SK-N-SH (cell line): ENCODE results near the gene ZNF354C. TPM values are rescaled to one million over a fixed set of nuclear protein-coding genes. Genes with fewer than 3 reads are reported as not detected.

Source experiments
- CTCF ChIA-PET: fragments of 300-600, 350-600 bp; formaldehyde crosslinking; extraction: SDS; loops from one replicate; lab custom pipeline; 2021; lab: Yijun Ruan, JAX
- POLR2A ChIA-PET: fragments of 350-600 bp; sonication (Branson Sonifier 250); formaldehyde crosslinking; extraction: SDS; loops from one replicate; lab custom pipeline; 2020; ENCODE audit warnings: antibody characterized with exemption, inconsistent platforms; lab: Yijun Ruan, JAX
- DNase-seq: peaks from one replicate; pipeline ENCODE4 v3.0.0; 2012
- H2AFZ ChIP-seq: fragments of 200-600 bp; sonication (generic); 2 replicates; pipeline ENCODE4 v1.8.1; 2016; ENCODE audit warnings: antibody characterized with exemption, mild to moderate bottlenecking, low read depth
- H3F3A ChIP-seq: fragments of 200-600 bp; sonication (generic); replicated peaks from 2 replicates; pipeline ENCODE3; 2016; ENCODE audit warnings: antibody characterized with exemption, mild to moderate bottlenecking; ENCODE audit not compliant: insufficient read depth
- H3K27ac ChIP-seq, 2 experiments: fragments of 200-500 bp in 1 of 2; fragments of 200-600 bp in 1 of 2; sonication (Bioruptor generic) in 1 of 2; sonication (generic), shearing (Covaris generic) in 1 of 2; 2 replicates each; pipeline versions ENCODE4 v1.5.1 to v1.6.1; 2014 to 2016; ENCODE audit warnings: low read depth in 2 of 2, inconsistent platforms in 1 of 2, low read length in 1 of 2, mild to moderate bottlenecking in 1 of 2, mixed read lengths in 1 of 2
- H3K27me3 ChIP-seq: fragments of 200-600 bp; sonication (generic), shearing (Covaris generic); 2 replicates; pipeline ENCODE4 v1.6.1; 2016; ENCODE audit warnings: mixed run types; ENCODE audit not compliant: insufficient read depth
- H3K36me3 ChIP-seq, 2 experiments: fragments of 200-500 bp in 1 of 2; fragments of 200-600 bp in 1 of 2; sonication (Bioruptor generic) in 1 of 2; sonication (generic) in 1 of 2; replicated peaks in 1 of 2; 2 replicates each; pipeline versions ENCODE3 to v1.5.1; 2014 to 2016; ENCODE audit warnings: low read length in 1 of 2, mild to moderate bottlenecking in 1 of 2; ENCODE audit not compliant: insufficient read depth in 2 of 2, control insufficient read depth in 1 of 2
- H3K4me1 ChIP-seq, 2 experiments: fragments of 200-500 bp in 1 of 2; fragments of 200-600 bp in 1 of 2; sonication (Bioruptor generic) in 1 of 2; sonication (generic), shearing (Covaris generic) in 1 of 2; 2 replicates each; pipeline versions ENCODE4 v1.5.1 to v1.6.1; 2014 to 2016; ENCODE audit warnings: low read depth in 1 of 2, low read length in 1 of 2, mixed run types in 1 of 2; ENCODE audit not compliant: insufficient read depth in 2 of 2, control insufficient read depth in 1 of 2
- H3K4me2 ChIP-seq: fragments of 200-600 bp; sonication (generic), shearing (Covaris generic); 2 replicates; pipeline ENCODE4 v1.6.1; 2017; ENCODE audit warnings: mixed run types
- H3K4me3 ChIP-seq, 2 experiments: fragments of 200-500 bp in 1 of 2; fragments of 200-600 bp in 1 of 2; sonication (Bioruptor generic) in 1 of 2; sonication (generic), shearing (Covaris generic) in 1 of 2; 2 replicates each; pipeline versions ENCODE4 v1.5.1 to v1.8.1; 2014 to 2016; ENCODE audit warnings: low read depth in 2 of 2, inconsistent platforms in 1 of 2, low read length in 1 of 2, mild to moderate bottlenecking in 1 of 2, mixed read lengths in 1 of 2, moderate library complexity in 1 of 2
- H3K79me2 ChIP-seq: fragments of 200-600 bp; sonication (generic); 2 replicates; pipeline ENCODE4 v1.8.1; 2017; ENCODE audit warnings: mild to moderate bottlenecking; ENCODE audit not compliant: insufficient read depth
- H3K9ac ChIP-seq: fragments of 200-600 bp; sonication (generic); 2 replicates; pipeline ENCODE4 v1.6.1; 2017; ENCODE audit warnings: mixed run types
- H3K9me2 ChIP-seq: fragments of 200-600 bp; sonication (generic); 2 replicates; pipeline ENCODE4 v1.6.1; 2017; ENCODE audit warnings: mixed run types
- H3K9me3 ChIP-seq: fragments of 200-600 bp; sonication (generic); 2 replicates; pipeline ENCODE4 v1.6.1; 2017; ENCODE audit warnings: mixed run types, mild to moderate bottlenecking, moderate library complexity
- H4K20me1 ChIP-seq: fragments of 200-600 bp; sonication (generic); 2 replicates; pipeline ENCODE4 v1.6.1; 2017; ENCODE audit warnings: mild to moderate bottlenecking, mixed run types; ENCODE audit not compliant: insufficient read depth
- ELF1 ChIP-seq: IDR thresholded peaks from 2 replicates; pipeline ENCODE4 v1.4.0; 2012
- FOSL2 ChIP-seq: IDR thresholded peaks from 2 replicates; pipeline ENCODE4 v1.4.0; 2012; ENCODE audit warnings: low read depth, mild to moderate bottlenecking, moderate library complexity, borderline replicate concordance
- FOXJ3 ChIP-seq: sonication (generic); formaldehyde crosslinking; IDR thresholded peaks from 2 replicates; pipeline ENCODE4 v1.5.1; 2020; ENCODE audit warnings: mild to moderate bottlenecking, missing genetic modification reagents
- GABPA ChIP-seq: IDR thresholded peaks from 2 replicates; pipeline ENCODE4 v1.4.0; 2012; ENCODE audit warnings: low read depth, mild to moderate bottlenecking
- GATA2 ChIP-seq: sonication (generic); formaldehyde crosslinking; IDR thresholded peaks from 2 replicates; pipeline ENCODE4 v1.5.0; 2020; ENCODE audit warnings: mild to moderate bottlenecking, missing genetic modification reagents
- JUND ChIP-seq: IDR thresholded peaks from 2 replicates; pipeline ENCODE4 v1.4.0; 2012
- NRF1 ChIP-seq: IDR thresholded peaks from 2 replicates; pipeline ENCODE4 v1.6.1; 2012; ENCODE audit warnings: low read depth, mild to moderate bottlenecking, low read length
- RFX5 ChIP-seq: IDR thresholded peaks from 2 replicates; pipeline ENCODE4 v1.6.1; 2012; ENCODE audit warnings: mild to moderate bottlenecking, improper control_type of control experiment, low read length
- TAF1 ChIP-seq: IDR thresholded peaks from 2 replicates; pipeline ENCODE4 v1.6.1; 2012; ENCODE audit warnings: low read depth, mild to moderate bottlenecking, low read length, moderate library complexity, borderline replicate concordance
- YY1 ChIP-seq: IDR thresholded peaks from 2 replicates; pipeline ENCODE4 v1.4.0; 2012; ENCODE audit warnings: low read depth, mild to moderate bottlenecking
- WGBS: methylation state at CpG from one replicate; pipeline ENCODE4 v1.1.6; 2017; ENCODE audit warnings: low lambda C conversion rate; 5-methylcytosine and 5-hydroxymethylcytosine counted together
- polyA plus RNA-seq, 3 experiments: library from polyadenylated mRNA; depleted of rRNA; stranded (reverse); fragments of >200 nt; gene quantifications; 2 replicates each; pipeline ENCODE4 v1.2.3, GENCODE V29; 2012
- TF ChIP-seq, protein P1 (sequence below): fragments of 150-350 bp; IDR thresholded peaks from 2 replicates; pipeline ENCODE4 v1.6.1; 2016; ENCODE audit warnings: mild to moderate bottlenecking, low read depth, low read length
- TF ChIP-seq, protein P2 (sequence below): IDR thresholded peaks from 2 replicates; pipeline ENCODE4 v1.4.0; 2012; ENCODE audit warnings: low read depth, borderline replicate concordance
- TF ChIP-seq, protein P3 (sequence below): IDR thresholded peaks from 2 replicates; pipeline ENCODE4 v1.4.0; 2012; ENCODE audit warnings: low read depth, borderline replicate concordance
- TF ChIP-seq, protein P4 (sequence below): IDR thresholded peaks from 2 replicates; pipeline ENCODE4 v1.4.0; 2012; ENCODE audit warnings: low read depth
- TF ChIP-seq, protein P5 (sequence below): fragments of 200-600 bp; sonication (generic); IDR thresholded peaks from 2 replicates; pipeline ENCODE4 v1.6.1; 2017; ENCODE audit warnings: antibody characterized with exemption, mild to moderate bottlenecking, moderate library complexity

ZNF354C gene
- polyA plus RNA-seq, 1 of the 3 experiments (the other 2 are of a cell fraction), result 1.1 TPM

DNA sequence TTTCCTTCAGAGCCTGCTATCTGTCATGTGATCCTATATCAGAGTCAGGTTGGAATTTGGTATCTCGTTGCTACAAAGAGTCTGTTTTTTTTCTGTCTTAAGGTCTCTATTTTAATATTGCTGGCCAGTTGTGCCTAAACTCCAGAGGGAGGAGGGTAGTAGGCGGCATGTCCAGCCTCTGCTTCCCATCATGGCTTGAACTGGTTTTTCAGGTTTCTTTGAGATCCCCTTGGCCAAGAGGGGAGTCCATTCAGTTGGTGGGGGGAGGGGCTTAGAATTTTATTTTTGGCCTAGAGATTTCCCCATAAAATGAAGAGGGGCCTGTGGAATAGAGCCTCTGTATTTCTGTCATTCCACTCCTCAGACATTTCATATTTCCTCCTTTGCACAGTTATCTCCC, 15.4 kb upstream of the ZNF354C start:
- DNase-seq, result no peak

DNA sequence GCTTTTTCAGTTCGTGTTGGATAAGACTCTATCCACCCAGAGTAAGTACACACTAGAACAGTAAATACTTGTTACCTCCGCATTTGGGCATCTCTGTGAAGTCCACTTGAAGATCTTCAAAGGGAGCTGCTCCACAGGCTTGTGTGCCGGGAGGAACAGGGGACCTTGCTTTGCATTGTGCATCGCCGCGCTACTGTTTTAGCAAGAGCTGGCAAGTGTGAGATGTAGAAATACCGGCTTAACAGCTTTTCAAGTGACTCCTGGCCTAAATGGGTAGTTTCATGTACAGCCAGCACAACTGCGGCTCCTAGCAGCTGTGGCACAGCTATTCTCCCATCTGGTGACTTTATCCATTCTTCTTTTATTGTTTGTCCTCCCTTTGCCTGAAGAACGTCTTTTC, 8.4 kb upstream of the ZNF354C start:
- H3K4me2 ChIP-seq, result no peak overlapping the region
- no peaks in the 10 kb centered on the region for H3K9me2 ChIP-seq

More for the DNA sequence above, 15.4 kb upstream of the ZNF354C start:
- TF ChIP-seq FOXJ3 (CRISPR knock-in tag) (no peak), JUND (no peak), ELF1 (no peak)
- TF ChIP-seq, protein P1, sequence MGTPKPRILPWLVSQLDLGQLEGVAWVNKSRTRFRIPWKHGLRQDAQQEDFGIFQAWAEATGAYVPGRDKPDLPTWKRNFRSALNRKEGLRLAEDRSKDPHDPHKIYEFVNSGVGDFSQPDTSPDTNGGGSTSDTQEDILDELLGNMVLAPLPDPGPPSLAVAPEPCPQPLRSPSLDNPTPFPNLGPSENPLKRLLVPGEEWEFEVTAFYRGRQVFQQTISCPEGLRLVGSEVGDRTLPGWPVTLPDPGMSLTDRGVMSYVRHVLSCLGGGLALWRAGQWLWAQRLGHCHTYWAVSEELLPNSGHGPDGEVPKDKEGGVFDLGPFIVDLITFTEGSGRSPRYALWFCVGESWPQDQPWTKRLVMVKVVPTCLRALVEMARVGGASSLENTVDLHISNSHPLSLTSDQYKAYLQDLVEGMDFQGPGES, result no peak
- Histone ChIP-seq H4K20me1 (no peaks in the 10 kb centered on the region), H3K4me1 (no peaks in the 10 kb centered on the region), H3K36me3 (no peaks in the 10 kb centered on the region), H3K4me3 (no peak overlapping the region), H3K9me3 (no peaks in the 10 kb centered on the region), H3K27me3 (no peaks in the 10 kb centered on the region), H3K9me2 (no peaks in the 10 kb centered on the region), H2AFZ (no peak overlapping the region), H3K79me2 (no peaks in the 10 kb centered on the region), H3K9ac (no peak overlapping the region), H3K4me2 (no peak overlapping the region), H3F3A (no peaks in the 10 kb centered on the region), H3K27ac (no peak overlapping the region)
- POLR2A ChIA-PET, result no interaction called here
- WGBS, result 0% methylated on average over 2 of the region's 2 CpGs
- CTCF ChIA-PET, result no interaction called here

More for the DNA sequence above, 8.4 kb upstream of the ZNF354C start:
- Histone ChIP-seq H3K79me2 (no peaks in the 10 kb centered on the region), H2AFZ (no peak overlapping the region), H4K20me1 (no peaks in the 10 kb centered on the region), H3K4me3 (no peak overlapping the region), H3K9ac (no peak overlapping the region), H3K36me3 (no peaks in the 10 kb centered on the region), H3K9me3 (no peaks in the 10 kb centered on the region), H3K27me3 (no peaks in the 10 kb centered on the region), H3K4me1 (no peaks in the 10 kb centered on the region), H3K27ac (no peak overlapping the region), H3F3A (no peaks in the 10 kb centered on the region)
- POLR2A ChIA-PET, result no interaction called here
- DNase-seq, result no peak
- no peak for TF ChIP-seq GABPA
- TF ChIP-seq, protein P2, sequence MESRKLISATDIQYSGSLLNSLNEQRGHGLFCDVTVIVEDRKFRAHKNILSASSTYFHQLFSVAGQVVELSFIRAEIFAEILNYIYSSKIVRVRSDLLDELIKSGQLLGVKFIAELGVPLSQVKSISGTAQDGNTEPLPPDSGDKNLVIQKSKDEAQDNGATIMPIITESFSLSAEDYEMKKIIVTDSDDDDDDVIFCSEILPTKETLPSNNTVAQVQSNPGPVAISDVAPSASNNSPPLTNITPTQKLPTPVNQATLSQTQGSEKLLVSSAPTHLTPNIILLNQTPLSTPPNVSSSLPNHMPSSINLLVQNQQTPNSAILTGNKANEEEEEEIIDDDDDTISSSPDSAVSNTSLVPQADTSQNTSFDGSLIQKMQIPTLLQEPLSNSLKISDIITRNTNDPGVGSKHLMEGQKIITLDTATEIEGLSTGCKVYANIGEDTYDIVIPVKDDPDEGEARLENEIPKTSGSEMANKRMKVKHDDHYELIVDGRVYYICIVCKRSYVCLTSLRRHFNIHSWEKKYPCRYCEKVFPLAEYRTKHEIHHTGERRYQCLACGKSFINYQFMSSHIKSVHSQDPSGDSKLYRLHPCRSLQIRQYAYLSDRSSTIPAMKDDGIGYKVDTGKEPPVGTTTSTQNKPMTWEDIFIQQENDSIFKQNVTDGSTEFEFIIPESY, result no peak
- no peak for TF ChIP-seq RFX5
- no peak for TF ChIP-seq TAF1
- TF ChIP-seq, protein P3, sequence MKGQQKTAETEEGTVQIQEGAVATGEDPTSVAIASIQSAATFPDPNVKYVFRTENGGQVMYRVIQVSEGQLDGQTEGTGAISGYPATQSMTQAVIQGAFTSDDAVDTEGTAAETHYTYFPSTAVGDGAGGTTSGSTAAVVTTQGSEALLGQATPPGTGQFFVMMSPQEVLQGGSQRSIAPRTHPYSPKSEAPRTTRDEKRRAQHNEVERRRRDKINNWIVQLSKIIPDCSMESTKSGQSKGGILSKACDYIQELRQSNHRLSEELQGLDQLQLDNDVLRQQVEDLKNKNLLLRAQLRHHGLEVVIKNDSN, result no peak
- no peak for TF ChIP-seq YY1
- TF ChIP-seq, protein P4, sequence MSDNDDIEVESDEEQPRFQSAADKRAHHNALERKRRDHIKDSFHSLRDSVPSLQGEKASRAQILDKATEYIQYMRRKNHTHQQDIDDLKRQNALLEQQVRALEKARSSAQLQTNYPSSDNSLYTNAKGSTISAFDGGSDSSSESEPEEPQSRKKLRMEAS, result no peak
- no peak for TF ChIP-seq GATA2 (CRISPR knock-in tag)
- TF ChIP-seq FOSL2, result no peak
- TF ChIP-seq ELF1, result no peak
- TF ChIP-seq, protein P5, sequence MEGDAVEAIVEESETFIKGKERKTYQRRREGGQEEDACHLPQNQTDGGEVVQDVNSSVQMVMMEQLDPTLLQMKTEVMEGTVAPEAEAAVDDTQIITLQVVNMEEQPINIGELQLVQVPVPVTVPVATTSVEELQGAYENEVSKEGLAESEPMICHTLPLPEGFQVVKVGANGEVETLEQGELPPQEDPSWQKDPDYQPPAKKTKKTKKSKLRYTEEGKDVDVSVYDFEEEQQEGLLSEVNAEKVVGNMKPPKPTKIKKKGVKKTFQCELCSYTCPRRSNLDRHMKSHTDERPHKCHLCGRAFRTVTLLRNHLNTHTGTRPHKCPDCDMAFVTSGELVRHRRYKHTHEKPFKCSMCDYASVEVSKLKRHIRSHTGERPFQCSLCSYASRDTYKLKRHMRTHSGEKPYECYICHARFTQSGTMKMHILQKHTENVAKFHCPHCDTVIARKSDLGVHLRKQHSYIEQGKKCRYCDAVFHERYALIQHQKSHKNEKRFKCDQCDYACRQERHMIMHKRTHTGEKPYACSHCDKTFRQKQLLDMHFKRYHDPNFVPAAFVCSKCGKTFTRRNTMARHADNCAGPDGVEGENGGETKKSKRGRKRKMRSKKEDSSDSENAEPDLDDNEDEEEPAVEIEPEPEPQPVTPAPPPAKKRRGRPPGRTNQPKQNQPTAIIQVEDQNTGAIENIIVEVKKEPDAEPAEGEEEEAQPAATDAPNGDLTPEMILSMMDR, result no peak
- TF ChIP-seq NRF1, result no peak
- TF ChIP-seq JUND, result no peak
- WGBS, result 40% methylated on average over 7 of the region's 9 CpGs
- CTCF ChIA-PET, result interaction anchor here (1.3 kb wide), 1 partner anchor 28 kb away, joined by 4 read pairs; the partner anchor contains the start of gene ZNF879
